ENCODE results near the gene GPX1. TPM values are rescaled to one million over a fixed set of nuclear protein-coding genes. Genes with fewer than 3 reads are reported as not detected.
"Not testable (repeated sequence)": the region's sequence is repeated elsewhere in the genome, so short reads cannot be mapped to it uniquely, and the experiment has no call there.

GPX1 gene
- polyA plus RNA-seq, 3 donors = 1,287 to 2,105 (median 1,394) TPM

DNA sequence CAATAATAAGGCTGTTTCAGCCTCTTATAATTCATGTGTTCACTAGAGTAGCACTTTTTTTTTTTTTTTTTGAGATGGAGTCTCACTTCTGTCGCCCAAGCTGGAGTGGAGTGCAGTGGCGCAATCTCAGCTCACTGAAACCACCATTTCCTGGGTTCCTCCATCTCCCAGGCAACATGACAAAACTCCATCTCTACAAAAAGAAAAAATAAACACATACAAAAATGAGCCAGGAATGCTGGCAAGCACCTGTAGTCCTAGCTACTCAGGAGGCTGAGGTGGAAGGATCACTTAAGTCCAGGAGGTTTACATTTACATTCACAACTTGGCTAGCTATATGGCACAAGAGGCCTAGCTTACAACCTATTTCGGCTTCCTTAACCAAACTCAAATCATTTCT, 25.1 kb downstream of the GPX1 start:
- peak overlapping the region; percentile 79 to 89 for H3K27ac ChIP-seq (ENCODE audit: low read depth in 1 of 2, low read length in 2 of 2)
- H3K36me3 Mint-ChIP-seq = peaks cover 55 to 89% of the 10 kb centered on the region in 2 donors

GRCh38 chr3:49329186-49329585, 29.0 kb downstream of the GPX1 start:
- peaks cover 20 to 22% of the 10 kb centered on the region in 2 donors for H3K4me1 ChIP-seq (ENCODE audit: control insufficient read depth in 1 of 2, insufficient read depth in 2 of 2, low read length in 2 of 2)
- no peak overlapping the region for H3K4me3 Mint-ChIP-seq
- peaks cover 0 to 2% (median 0%) of the 10 kb centered on the region in 7 donors for H3K9me3 Mint-ChIP-seq
- H3K36me3 ChIP-seq (replicated peaks in 1 of 2; ENCODE audit: control insufficient read depth in 1 of 2, insufficient read depth in 2 of 2, low read length in 2 of 2) = peaks cover 62 to 84% of the 10 kb centered on the region in 2 donors
- peak overlapping the region in 5 of 7 donors; percentile 2 to 63 (median 22) for H3K27ac Mint-ChIP-seq
- H3K27me3 Mint-ChIP-seq (ENCODE audit: low read depth in 3 of 3) = peaks cover 0 to 2% (median 0%) of the 10 kb centered on the region in 3 donors
- H2AFZ ChIP-seq (ENCODE audit: insufficient read depth, low read depth, low read length, poor library complexity, severe bottlenecking) = no peak overlapping the region
- intact Hi-C loops (cut with micrococcal nuclease) = no loop called here
- DNase-seq = no peak
- no CpG with 5 or more reads among the region's 4 CpGs for WGBS (ENCODE audit: insufficient coverage)
- peaks cover 90% of the 10 kb centered on the region for H3K79me2 ChIP-seq (ENCODE audit: insufficient read depth, low read length)
- TF ChIP-seq CTCF (IDR thresholded peaks at IDR 0.05) = no peak
- peaks cover 69 to 96% of the 10 kb centered on the region in 2 donors for H3K36me3 Mint-ChIP-seq
- peaks cover 53% of the 10 kb centered on the region for H4K20me1 ChIP-seq (ENCODE audit: insufficient read depth, low read length)
- H3K9me3 ChIP-seq (replicated peaks in 1 of 2; ENCODE audit: control insufficient read depth in 1 of 2, insufficient read depth in 1 of 2, low read length in 2 of 2) = no peaks in the 10 kb centered on the region
- no peak overlapping the region for H3K4me2 ChIP-seq (replicated peaks; ENCODE audit: extremely low read depth, low read length, poor library complexity, severe bottlenecking)
- no peak overlapping the region for H3K4me3 ChIP-seq (replicated peaks in 1 of 3; ENCODE audit: low read depth in 2 of 3, low read length in 3 of 3)
- H3K27me3 ChIP-seq (ENCODE audit: control insufficient read depth in 2 of 2, insufficient read depth in 2 of 2, low read length in 2 of 2) = no peaks in the 10 kb centered on the region
- H3K9ac ChIP-seq (ENCODE audit: insufficient read depth, low read length, poor library complexity, severe bottlenecking) = no peak overlapping the region
- H3K27ac ChIP-seq (ENCODE audit: low read depth in 1 of 2, low read length in 2 of 2) = peak overlapping the region in 1 of 2 donors; percentile 24
- peaks cover 21% of the 10 kb centered on the region for H3K4me1 Mint-ChIP-seq

More for the DNA sequence above, 25.1 kb downstream of the GPX1 start:
- H3K4me1 Mint-ChIP-seq = peaks cover 30% of the 10 kb centered on the region
- DNase-seq = peak; percentile 69 to 82 (median 75)
- peak overlapping the region; percentile 60 for H3K4me2 ChIP-seq (replicated peaks; ENCODE audit: extremely low read depth, low read length, poor library complexity, severe bottlenecking)
- TF ChIP-seq CTCF (IDR thresholded peaks at IDR 0.05) = no peak
- peaks cover 32 to 46% of the 10 kb centered on the region in 2 donors for H3K4me1 ChIP-seq (ENCODE audit: control insufficient read depth in 1 of 2, insufficient read depth in 2 of 2, low read length in 2 of 2)
- peak overlapping the region; percentile 28 for H3K9ac ChIP-seq (ENCODE audit: insufficient read depth, low read length, poor library complexity, severe bottlenecking)
- H3K79me2 ChIP-seq (ENCODE audit: insufficient read depth, low read length) = peaks cover 96% of the 10 kb centered on the region
- H3K9me3 ChIP-seq (replicated peaks in 1 of 2; ENCODE audit: control insufficient read depth in 1 of 2, insufficient read depth in 1 of 2, low read length in 2 of 2) = no peaks in the 10 kb centered on the region
- peak overlapping the region; percentile 16 to 69 for H3K4me3 Mint-ChIP-seq
- H3K27ac Mint-ChIP-seq = peak overlapping the region; percentile 93 to 96 (median 96)
- H4K20me1 ChIP-seq (ENCODE audit: insufficient read depth, low read length) = peaks cover 14% of the 10 kb centered on the region
- intact Hi-C loops (cut with micrococcal nuclease) = no loop called here
- peaks cover 44 to 72% of the 10 kb centered on the region in 2 donors for H3K36me3 ChIP-seq (replicated peaks in 1 of 2; ENCODE audit: control insufficient read depth in 1 of 2, insufficient read depth in 2 of 2, low read length in 2 of 2)
- H3K27me3 ChIP-seq (ENCODE audit: control insufficient read depth in 2 of 2, insufficient read depth in 2 of 2, low read length in 2 of 2) = no peaks in the 10 kb centered on the region
- H3K27me3 Mint-ChIP-seq (ENCODE audit: low read depth in 3 of 3) = no peaks in the 10 kb centered on the region
- H3K4me3 ChIP-seq (replicated peaks in 1 of 3; ENCODE audit: low read depth in 2 of 3, low read length in 3 of 3) = peak overlapping the region in 1 of 3 experiments; percentile 46
- no CpG with 5 or more reads among the region's 3 CpGs for WGBS (ENCODE audit: insufficient coverage)
- H3K9me3 Mint-ChIP-seq = peaks cover 0 to 2% (median 0%) of the 10 kb centered on the region in 7 donors
- H2AFZ ChIP-seq (ENCODE audit: insufficient read depth, low read depth, low read length, poor library complexity, severe bottlenecking) = no peak overlapping the region

GRCh38 chr3:49328350-49328749, 29.8 kb downstream of the GPX1 start:
- H3K27me3 Mint-ChIP-seq (ENCODE audit: low read depth in 3 of 3); H3K27ac ChIP-seq (ENCODE audit: low read depth in 1 of 2, low read length in 2 of 2); H3K9me3 Mint-ChIP-seq; H3K4me2 ChIP-seq (replicated peaks; ENCODE audit: extremely low read depth, low read length, poor library complexity, severe bottlenecking); DNase-seq; H2AFZ ChIP-seq (ENCODE audit: insufficient read depth, low read depth, low read length, poor library complexity, severe bottlenecking); H3K27me3 ChIP-seq (ENCODE audit: control insufficient read depth in 2 of 2, insufficient read depth in 2 of 2, low read length in 2 of 2); H3K4me3 ChIP-seq (replicated peaks in 1 of 3; ENCODE audit: low read depth in 2 of 3, low read length in 3 of 3); H3K9me3 ChIP-seq (replicated peaks in 1 of 2; ENCODE audit: control insufficient read depth in 1 of 2, insufficient read depth in 1 of 2, low read length in 2 of 2); H3K9ac ChIP-seq (ENCODE audit: insufficient read depth, low read length, poor library complexity, severe bottlenecking); H3K4me3 Mint-ChIP-seq; intact Hi-C loops (cut with micrococcal nuclease): not testable (repeated sequence)
- H3K4me1 Mint-ChIP-seq = peaks cover 13% of the 10 kb centered on the region
- Histone ChIP-seq H3K4me1 (ENCODE audit: control insufficient read depth in 1 of 2, insufficient read depth in 2 of 2, low read length in 2 of 2) (peaks cover 12 to 13% of the 10 kb centered on the region in 2 donors), H3K79me2 (ENCODE audit: insufficient read depth, low read length) (peaks cover 90% of the 10 kb centered on the region), H3K36me3 (replicated peaks in 1 of 2; ENCODE audit: control insufficient read depth in 1 of 2, insufficient read depth in 2 of 2, low read length in 2 of 2) (peaks cover 64 to 84% of the 10 kb centered on the region in 2 donors), H4K20me1 (ENCODE audit: insufficient read depth, low read length) (peaks cover 62% of the 10 kb centered on the region)
- H3K36me3 Mint-ChIP-seq = peaks cover 71 to 96% of the 10 kb centered on the region in 2 donors
- peak overlapping the region in 2 of 7 donors; percentile 30 to 46 for H3K27ac Mint-ChIP-seq
- 100% methylated on average over 2 of the region's 2 CpGs for WGBS (ENCODE audit: insufficient coverage)

Measured in CD14-positive monocyte (primary cell).